HL-60/S4 treated with phorbol 12-myristate 13-acetate at 8.2 ng/mL for 4 days and 3 days (cell line): ENCODE measurements around the gene SCYL1.

Experiments used
- in situ Hi-C: fragments of 300-500 bp; cut with MboI; formaldehyde crosslinking; loops from 2 replicates; pipeline ENCODE4 v1.15.0; 2022; ENCODE audit warnings: low sequenced_read_pairs

SCYL1 gene

GRCh38 chr11:65492637-65493366, 32.1 kb upstream of the SCYL1 start:
- in situ Hi-C loops, result no loop called here

- in situ Hi-C loops, result no loop called here
These were observed 31.3 kb upstream of the SCYL1 start for GRCh38 chr11:65493367-65494176.

- in situ Hi-C loops, result no loop called here
These were observed 28.4 kb upstream of the SCYL1 start for GRCh38 chr11:65496304-65497140.

DNA sequence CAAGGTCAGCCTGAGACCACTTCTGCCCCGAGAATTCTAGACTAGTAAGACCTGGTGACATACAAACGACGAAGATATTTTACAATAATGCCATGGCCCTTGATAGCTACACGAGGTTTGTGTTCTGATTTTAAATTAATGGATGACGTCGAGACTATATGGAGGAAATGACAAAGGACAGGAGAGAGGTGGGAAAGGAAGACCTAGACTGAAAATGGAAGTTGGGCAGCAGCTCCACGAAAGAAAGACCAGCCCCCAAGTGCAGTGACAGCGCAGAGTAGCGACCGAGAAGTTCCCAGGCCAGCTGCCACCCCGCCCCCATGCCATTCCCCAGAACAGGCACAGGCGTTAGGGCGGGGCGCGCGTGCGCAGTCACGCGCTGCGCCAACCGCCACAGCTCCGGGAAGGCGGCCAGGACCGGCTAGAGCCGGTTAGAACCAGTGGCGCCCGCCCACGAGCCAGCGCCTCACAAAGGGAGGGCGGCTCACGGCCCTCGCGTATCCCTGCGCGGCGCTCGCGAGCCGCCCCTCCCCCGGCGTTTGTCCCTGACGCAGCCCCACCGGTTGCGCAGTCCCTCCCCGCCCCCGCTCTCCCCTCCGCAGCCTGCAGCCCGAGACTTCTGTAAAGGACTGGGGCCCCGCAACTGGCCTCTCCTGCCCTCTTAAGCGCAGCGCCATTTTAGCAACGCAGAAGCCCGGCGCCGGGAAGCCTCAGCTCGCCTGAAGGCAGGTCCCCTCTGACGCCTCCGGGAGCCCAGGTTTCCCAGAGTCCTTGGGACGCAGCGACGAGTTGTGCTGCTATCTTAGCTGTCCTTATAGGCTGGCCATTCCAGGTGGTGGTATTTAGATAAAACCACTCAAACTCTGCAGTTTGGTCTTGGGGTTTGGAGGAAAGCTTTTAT, 27.5 kb upstream of the SCYL1 start:
- in situ Hi-C loops, result no loop called here

DNA sequence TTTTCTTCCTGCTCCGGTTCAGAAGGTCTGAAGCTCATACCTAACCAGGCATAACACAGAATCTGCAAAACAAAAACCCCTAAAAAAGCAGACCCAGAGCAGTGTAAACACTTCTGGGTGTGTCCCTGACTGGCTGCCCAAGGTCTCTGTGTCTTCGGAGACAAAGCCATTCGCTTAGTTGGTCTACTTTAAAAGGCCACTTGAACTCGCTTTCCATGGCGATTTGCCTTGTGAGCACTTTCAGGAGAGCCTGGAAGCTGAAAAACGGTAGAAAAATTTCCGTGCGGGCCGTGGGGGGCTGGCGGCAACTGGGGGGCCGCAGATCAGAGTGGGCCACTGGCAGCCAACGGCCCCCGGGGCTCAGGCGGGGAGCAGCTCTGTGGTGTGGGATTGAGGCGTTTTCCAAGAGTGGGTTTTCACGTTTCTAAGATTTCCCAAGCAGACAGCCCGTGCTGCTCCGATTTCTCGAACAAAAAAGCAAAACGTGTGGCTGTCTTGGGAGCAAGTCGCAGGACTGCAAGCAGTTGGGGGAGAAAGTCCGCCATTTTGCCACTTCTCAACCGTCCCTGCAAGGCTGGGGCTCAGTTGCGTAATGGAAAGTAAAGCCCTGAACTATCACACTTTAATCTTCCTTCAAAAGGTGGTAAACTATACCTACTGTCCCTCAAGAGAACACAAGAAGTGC, 26.7 kb upstream of the SCYL1 start:
- in situ Hi-C loops, result no loop called here

GRCh38 chr11:65498727-65498976, 26.2 kb upstream of the SCYL1 start:
- in situ Hi-C loops, result no loop called here

- in situ Hi-C loops, result no loop called here
These were observed 25.7 kb upstream of the SCYL1 start, which contains the start of gene MALAT1 for GRCh38 chr11:65498977-65499712. MALAT1 (plus strand) TSS chr11:65499045.

DNA sequence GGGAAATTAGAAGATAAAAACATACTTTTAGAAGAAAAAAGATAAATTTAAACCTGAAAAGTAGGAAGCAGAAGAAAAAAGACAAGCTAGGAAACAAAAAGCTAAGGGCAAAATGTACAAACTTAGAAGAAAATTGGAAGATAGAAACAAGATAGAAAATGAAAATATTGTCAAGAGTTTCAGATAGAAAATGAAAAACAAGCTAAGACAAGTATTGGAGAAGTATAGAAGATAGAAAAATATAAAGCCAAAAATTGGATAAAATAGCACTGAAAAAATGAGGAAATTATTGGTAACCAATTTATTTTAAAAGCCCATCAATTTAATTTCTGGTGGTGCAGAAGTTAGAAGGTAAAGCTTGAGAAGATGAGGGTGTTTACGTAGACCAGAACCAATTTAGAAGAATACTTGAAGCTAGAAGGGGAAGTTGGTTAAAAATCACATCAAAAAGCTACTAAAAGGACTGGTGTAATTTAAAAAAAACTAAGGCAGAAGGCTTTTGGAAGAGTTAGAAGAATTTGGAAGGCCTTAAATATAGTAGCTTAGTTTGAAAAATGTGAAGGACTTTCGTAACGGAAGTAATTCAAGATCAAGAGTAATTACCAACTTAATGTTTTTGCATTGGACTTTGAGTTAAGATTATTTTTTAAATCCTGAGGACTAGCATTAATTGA, 25.0 kb upstream of the SCYL1 start:
- in situ Hi-C loops, result loop anchor here (10.0 kb wide), 1 partner anchor 75 kb away; the partner anchor contains the start of gene NEAT1

DNA sequence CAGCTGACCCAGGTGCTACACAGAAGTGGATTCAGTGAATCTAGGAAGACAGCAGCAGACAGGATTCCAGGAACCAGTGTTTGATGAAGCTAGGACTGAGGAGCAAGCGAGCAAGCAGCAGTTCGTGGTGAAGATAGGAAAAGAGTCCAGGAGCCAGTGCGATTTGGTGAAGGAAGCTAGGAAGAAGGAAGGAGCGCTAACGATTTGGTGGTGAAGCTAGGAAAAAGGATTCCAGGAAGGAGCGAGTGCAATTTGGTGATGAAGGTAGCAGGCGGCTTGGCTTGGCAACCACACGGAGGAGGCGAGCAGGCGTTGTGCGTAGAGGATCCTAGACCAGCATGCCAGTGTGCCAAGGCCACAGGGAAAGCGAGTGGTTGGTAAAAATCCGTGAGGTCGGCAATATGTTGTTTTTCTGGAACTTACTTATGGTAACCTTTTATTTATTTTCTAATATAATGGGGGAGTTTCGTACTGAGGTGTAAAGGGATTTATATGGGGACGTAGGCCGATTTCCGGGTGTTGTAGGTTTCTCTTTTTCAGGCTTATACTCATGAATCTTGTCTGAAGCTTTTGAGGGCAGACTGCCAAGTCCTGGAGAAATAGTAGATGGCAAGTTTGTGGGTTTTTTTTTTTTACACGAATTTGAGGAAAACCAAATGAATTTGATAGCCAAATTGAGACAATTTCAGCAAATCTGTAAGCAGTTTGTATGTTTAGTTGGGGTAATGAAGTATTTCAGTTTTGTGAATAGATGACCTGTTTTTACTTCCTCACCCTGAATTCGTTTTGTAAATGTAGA, 24.3 kb upstream of the SCYL1 start:
- in situ Hi-C loops, result loop anchor here (10.0 kb wide), 1 partner anchor 76 kb away; the partner anchor contains the start of gene NEAT1

DNA sequence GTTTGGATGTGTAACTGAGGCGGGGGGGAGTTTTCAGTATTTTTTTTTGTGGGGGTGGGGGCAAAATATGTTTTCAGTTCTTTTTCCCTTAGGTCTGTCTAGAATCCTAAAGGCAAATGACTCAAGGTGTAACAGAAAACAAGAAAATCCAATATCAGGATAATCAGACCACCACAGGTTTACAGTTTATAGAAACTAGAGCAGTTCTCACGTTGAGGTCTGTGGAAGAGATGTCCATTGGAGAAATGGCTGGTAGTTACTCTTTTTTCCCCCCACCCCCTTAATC, 23.8 kb upstream of the SCYL1 start:
- in situ Hi-C loops, result loop anchor here (10.0 kb wide), 1 partner anchor 76 kb away; the partner anchor contains the start of gene NEAT1

DNA sequence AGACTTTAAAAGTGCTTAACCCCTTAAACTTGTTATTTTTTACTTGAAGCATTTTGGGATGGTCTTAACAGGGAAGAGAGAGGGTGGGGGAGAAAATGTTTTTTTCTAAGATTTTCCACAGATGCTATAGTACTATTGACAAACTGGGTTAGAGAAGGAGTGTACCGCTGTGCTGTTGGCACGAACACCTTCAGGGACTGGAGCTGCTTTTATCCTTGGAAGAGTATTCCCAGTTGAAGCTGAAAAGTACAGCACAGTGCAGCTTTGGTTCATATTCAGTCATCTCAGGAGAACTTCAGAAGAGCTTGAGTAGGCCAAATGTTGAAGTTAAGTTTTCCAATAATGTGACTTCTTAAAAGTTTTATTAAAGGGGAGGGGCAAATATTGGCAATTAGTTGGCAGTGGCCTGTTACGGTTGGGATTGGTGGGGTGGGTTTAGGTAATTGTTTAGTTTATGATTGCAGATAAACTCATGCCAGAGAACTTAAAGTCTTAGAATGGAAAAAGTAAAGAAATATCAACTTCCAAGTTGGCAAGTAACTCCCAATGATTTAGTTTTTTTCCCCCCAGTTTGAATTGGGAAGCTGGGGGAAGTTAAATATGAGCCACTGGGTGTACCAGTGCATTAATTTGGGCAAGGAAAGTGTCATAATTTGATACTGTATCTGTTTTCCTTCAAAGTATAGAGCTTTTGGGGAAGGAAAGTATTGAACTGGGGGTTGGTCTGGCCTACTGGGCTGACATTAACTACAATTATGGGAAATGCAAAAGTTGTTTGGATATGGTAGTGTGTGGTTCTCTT, 23.2 kb upstream of the SCYL1 start:
- in situ Hi-C loops, result loop anchor here (10.0 kb wide), 1 partner anchor 77 kb away; the partner anchor contains the start of gene NEAT1

- in situ Hi-C loops, result loop anchor here (10.0 kb wide), 1 partner anchor 77 kb away; the partner anchor contains the start of gene NEAT1
These were observed 22.7 kb upstream of the SCYL1 start for GRCh38 chr11:65502274-65502554.

DNA sequence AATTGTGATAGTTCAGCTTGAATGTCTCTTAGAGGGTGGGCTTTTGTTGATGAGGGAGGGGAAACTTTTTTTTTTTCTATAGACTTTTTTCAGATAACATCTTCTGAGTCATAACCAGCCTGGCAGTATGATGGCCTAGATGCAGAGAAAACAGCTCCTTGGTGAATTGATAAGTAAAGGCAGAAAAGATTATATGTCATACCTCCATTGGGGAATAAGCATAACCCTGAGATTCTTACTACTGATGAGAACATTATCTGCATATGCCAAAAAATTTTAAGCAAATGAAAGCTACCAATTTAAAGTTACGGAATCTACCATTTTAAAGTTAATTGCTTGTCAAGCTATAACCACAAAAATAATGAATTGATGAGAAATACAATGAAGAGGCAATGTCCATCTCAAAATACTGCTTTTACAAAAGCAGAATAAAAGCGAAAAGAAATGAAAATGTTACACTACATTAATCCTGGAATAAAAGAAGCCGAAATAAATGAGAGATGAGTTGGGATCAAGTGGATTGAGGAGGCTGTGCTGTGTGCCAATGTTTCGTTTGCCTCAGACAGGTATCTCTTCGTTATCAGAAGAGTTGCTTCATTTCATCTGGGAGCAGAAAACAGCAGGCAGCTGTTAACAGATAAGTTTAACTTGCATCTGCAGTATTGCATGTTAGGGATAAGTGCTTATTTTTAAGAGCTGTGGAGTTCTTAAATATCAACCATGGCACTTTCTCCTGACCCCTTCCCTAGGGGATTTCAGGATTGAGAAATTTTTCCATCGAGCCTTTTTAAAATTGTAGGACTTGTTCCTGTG, 22.1 kb upstream of the SCYL1 start:
- in situ Hi-C loops, result loop anchor here (10.0 kb wide), 1 partner anchor 78 kb away; the partner anchor contains the start of gene NEAT1

DNA sequence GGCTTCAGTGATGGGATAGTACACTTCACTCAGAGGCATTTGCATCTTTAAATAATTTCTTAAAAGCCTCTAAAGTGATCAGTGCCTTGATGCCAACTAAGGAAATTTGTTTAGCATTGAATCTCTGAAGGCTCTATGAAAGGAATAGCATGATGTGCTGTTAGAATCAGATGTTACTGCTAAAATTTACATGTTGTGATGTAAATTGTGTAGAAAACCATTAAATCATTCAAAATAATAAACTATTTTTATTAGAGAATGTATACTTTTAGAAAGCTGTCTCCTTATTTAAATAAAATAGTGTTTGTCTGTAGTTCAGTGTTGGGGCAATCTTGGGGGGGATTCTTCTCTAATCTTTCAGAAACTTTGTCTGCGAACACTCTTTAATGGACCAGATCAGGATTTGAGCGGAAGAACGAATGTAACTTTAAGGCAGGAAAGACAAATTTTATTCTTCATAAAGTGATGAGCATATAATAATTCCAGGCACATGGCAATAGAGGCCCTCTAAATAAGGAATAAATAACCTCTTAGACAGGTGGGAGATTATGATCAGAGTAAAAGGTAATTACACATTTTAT, 21.4 kb upstream of the SCYL1 start:
- in situ Hi-C loops, result loop anchor here (10.0 kb wide), 1 partner anchor 79 kb away; the partner anchor contains the start of gene NEAT1

DNA sequence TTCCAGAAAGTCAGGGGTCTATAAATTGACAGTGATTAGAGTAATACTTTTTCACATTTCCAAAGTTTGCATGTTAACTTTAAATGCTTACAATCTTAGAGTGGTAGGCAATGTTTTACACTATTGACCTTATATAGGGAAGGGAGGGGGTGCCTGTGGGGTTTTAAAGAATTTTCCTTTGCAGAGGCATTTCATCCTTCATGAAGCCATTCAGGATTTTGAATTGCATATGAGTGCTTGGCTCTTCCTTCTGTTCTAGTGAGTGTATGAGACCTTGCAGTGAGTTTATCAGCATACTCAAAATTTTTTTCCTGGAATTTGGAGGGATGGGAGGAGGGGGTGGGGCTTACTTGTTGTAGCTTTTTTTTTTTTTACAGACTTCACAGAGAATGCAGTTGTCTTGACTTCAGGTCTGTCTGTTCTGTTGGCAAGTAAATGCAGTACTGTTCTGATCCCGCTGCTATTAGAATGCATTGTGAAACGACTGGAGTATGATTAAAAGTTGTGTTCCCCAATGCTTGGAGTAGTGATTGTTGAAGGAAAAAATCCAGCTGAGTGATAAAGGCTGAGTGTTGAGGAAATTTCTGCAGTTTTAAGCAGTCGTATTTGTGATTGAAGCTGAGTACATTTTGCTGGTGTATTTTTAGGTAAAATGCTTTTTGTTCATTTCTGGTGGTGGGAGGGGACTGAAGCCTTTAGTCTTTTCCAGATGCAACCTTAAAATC, 20.8 kb upstream of the SCYL1 start:
- in situ Hi-C loops, result loop anchor here (10.0 kb wide), 1 partner anchor 79 kb away; the partner anchor contains the start of gene NEAT1
